ENCODE measurements around the gene BIRC7.

BIRC7 gene

GRCh38 chr20:63254606-63255384 lies 19.1 kb downstream of the BIRC7 start:
- no peak for TF ChIP-seq EZH2 (IDR thresholded peaks at IDR 0.05; ENCODE audit: borderline replicate concordance, low read length)
- no peak for TF ChIP-seq CTCF (IDR thresholded peaks at IDR 0.05; ENCODE audit: low read length)
- Histone ChIP-seq H3K4me2 (ENCODE audit: low read length) (no peak overlapping the region), H3K4me3 (ENCODE audit: low read depth, low read length, poor library complexity, severe bottlenecking) (no peak overlapping the region), H3K9me3 (ENCODE audit: low read length) (no peaks in the 10 kb centered on the region), H4K20me1 (ENCODE audit: insufficient read depth, low read length) (no peaks in the 10 kb centered on the region), H3K4me1 (ENCODE audit: insufficient read depth, low read length, severe bottlenecking) (no peaks in the 10 kb centered on the region), H3K36me3 (ENCODE audit: insufficient read depth, low read length) (no peaks in the 10 kb centered on the region), H3K9me2 (ENCODE audit: low read depth, low read length) (no peaks in the 10 kb centered on the region), H3K27me3 (ENCODE audit: insufficient read depth, low read length) (no peaks in the 10 kb centered on the region), H2AFZ (ENCODE audit: low read length) (no peak overlapping the region), H3F3A (ENCODE audit: insufficient read depth, low read length) (no peaks in the 10 kb centered on the region), H3K79me2 (ENCODE audit: insufficient read depth, low read length) (no peaks in the 10 kb centered on the region), H3K9ac (ENCODE audit: low read length) (no peak overlapping the region), H3K27ac (ENCODE audit: low read depth, low read length, poor library complexity, severe bottlenecking) (no peak overlapping the region)

DNA sequence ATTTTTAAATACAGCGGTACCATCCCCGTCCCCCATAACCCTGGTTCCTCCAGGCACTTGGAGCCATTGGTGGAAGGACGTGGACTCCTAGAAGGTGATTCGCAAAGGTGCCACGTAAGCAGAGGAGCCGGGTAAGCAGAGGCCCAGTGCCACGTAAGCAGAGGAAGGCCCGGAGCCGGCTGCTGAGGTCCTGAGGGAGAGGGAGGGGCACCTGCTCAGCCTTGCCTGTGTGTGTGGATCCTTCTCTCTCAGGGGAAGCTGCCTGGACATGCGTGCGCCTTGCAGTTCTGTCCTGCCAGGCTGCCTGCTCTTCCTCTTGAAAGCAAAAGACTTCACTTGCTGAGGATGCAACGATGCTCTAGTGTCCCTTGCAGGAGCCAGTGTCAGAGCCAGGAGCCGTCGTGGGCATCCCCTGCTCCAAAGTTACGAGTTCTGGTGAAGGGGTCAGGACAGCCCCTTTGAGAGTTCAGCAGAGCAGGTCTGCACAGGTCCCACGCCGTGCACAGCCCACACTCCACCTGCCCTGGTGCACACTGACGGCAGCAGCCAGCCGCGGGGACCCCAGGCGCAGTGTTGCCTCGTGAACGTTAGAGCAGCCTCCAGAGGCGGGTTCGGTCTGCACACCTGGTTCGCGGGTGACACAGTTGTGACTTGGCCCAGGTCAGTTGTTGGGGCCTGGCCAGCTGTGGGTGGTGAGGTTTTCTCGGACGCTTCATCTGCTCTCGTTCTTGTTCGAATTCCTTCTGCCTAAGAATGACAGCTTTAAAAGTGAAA lies 20.4 kb downstream of the BIRC7 start:
- Histone ChIP-seq H4K20me1 (ENCODE audit: insufficient read depth, low read length) (no peaks in the 10 kb centered on the region), H3K79me2 (ENCODE audit: insufficient read depth, low read length) (no peaks in the 10 kb centered on the region), H2AFZ (ENCODE audit: low read length) (no peak overlapping the region), H3K27me3 (ENCODE audit: insufficient read depth, low read length) (no peaks in the 10 kb centered on the region), H3K9me3 (ENCODE audit: low read length) (no peaks in the 10 kb centered on the region), H3F3A (ENCODE audit: insufficient read depth, low read length) (no peaks in the 10 kb centered on the region), H3K9ac (ENCODE audit: low read length) (no peak overlapping the region), H3K4me3 (ENCODE audit: low read depth, low read length, poor library complexity, severe bottlenecking) (no peak overlapping the region), H3K27ac (ENCODE audit: low read depth, low read length, poor library complexity, severe bottlenecking) (no peak overlapping the region), H3K36me3 (ENCODE audit: insufficient read depth, low read length) (no peaks in the 10 kb centered on the region), H3K4me2 (ENCODE audit: low read length) (no peak overlapping the region), H3K4me1 (ENCODE audit: insufficient read depth, low read length, severe bottlenecking) (no peaks in the 10 kb centered on the region), H3K9me2 (ENCODE audit: low read depth, low read length) (no peaks in the 10 kb centered on the region)
- TF ChIP-seq CTCF (IDR thresholded peaks at IDR 0.05; ENCODE audit: low read length) (no peak), EZH2 (IDR thresholded peaks at IDR 0.05; ENCODE audit: borderline replicate concordance, low read length) (no peak)

DNA sequence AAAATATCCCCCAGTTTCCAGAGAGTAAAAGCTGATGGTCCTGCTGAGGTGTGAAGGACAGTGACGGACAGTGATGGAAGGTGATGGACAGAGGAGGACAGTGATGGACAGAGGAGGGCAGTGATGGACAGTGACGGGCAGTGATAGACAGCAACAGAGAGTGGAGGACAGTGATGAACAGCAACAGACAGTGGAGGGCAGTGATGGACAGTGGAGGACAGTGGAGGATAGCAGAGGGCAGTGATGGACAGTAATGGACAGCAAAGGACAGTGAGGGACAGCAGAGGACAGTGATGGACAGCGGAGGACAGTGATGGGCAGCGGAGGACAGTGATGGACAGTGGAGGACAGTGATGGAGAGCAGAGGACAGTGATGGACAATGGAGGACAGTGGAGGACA lies 21.2 kb downstream of the BIRC7 start:
- no peaks in the 10 kb centered on the region for H3K79me2 ChIP-seq (ENCODE audit: insufficient read depth, low read length)
- H3K9me2 ChIP-seq (ENCODE audit: low read depth, low read length): no peaks in the 10 kb centered on the region
- H3K4me3 ChIP-seq (ENCODE audit: low read depth, low read length, poor library complexity, severe bottlenecking): no peak overlapping the region
- H3K4me2 ChIP-seq (ENCODE audit: low read length): no peak overlapping the region
- H4K20me1 ChIP-seq (ENCODE audit: insufficient read depth, low read length): no peaks in the 10 kb centered on the region
- H3K9ac ChIP-seq (ENCODE audit: low read length): no peak overlapping the region
- H3K27me3 ChIP-seq (ENCODE audit: insufficient read depth, low read length): no peaks in the 10 kb centered on the region
- H2AFZ ChIP-seq (ENCODE audit: low read length): no peak overlapping the region
- no peaks in the 10 kb centered on the region for H3K4me1 ChIP-seq (ENCODE audit: insufficient read depth, low read length, severe bottlenecking)
- no peaks in the 10 kb centered on the region for H3F3A ChIP-seq (ENCODE audit: insufficient read depth, low read length)
- no peak overlapping the region for H3K27ac ChIP-seq (ENCODE audit: low read depth, low read length, poor library complexity, severe bottlenecking)
- TF ChIP-seq EZH2 (IDR thresholded peaks at IDR 0.05; ENCODE audit: borderline replicate concordance, low read length): no peak
- TF ChIP-seq CTCF (IDR thresholded peaks at IDR 0.05; ENCODE audit: low read length): no peak
- no peaks in the 10 kb centered on the region for H3K36me3 ChIP-seq (ENCODE audit: insufficient read depth, low read length)
- H3K9me3 ChIP-seq (ENCODE audit: low read length): no peaks in the 10 kb centered on the region

Data from OCI-LY1 (cell line).